Epidermal melanocyte (primary cell): ENCODE data around the gene LIPF.
A peak's percentile ranks its signal among the peaks of the same experiment; 100 is the strongest.
"Not testable (repeated sequence)": the region's sequence is repeated elsewhere in the genome, so short reads cannot be mapped to it uniquely, and the experiment has no call there.

ENCODE experiments used
- DNase-seq: peaks from one replicate; pipeline ENCODE4 v3.0.0; 2011; ENCODE audit warnings: low spot score; ENCODE audit not compliant: insufficient read length

The LIPF gene

DNA sequence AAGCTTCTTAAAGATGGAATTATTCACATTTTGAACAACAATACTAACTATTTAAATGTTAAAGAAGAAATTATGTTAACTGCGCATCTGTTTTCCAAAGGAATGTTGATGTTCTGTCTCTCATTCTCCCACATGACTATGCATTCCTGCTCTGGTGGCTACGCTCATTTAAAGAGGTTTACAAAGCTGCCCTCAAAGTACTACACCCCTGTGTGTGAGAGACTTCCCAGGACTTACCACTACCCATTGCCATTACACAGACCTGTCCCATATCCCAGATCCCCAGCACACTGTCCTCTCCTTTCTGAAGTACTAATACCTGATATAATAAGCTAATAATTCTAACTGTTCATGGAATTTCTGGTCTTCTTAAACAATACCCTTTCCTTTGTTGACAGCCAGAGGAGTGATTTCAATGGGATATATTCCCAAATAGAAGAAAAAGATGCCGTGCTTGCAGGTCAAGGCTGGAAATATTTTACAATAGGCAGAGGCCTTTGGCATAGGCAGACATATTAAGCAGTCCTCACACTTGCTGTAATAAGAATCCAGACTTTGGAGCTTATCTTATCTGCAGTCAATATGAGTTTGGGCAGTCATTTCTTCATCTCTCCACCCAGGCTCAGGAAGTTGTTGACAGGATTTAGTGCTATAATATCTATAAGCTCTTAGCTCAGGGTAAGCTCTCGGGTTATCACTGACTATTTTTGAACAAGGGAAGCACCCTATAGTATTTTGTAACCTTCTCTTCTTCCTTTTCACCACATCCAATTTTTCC is 12.2 kb downstream of the LIPF start:
- DNase-seq, result no peak

DNA sequence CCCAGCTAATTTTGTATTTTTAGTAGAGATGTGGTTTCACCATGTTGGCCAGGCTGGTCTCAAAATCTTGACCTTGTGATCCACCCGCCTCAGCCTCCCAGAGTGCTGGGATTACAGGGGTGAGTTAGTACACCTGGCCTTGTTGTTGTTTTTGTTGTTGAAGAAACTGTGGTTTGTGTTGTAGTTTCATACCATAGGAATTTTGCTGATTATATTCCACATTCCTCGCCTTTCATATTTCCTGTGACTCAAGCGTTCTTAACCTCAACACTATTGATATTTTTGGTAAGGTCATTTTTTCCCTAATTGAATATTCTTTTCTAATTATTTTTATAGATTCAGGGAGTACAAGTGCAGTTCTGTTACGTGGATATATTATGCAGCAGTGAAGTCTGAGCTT is 16.7 kb downstream of the LIPF start:
- no peak for DNase-seq

DNA sequence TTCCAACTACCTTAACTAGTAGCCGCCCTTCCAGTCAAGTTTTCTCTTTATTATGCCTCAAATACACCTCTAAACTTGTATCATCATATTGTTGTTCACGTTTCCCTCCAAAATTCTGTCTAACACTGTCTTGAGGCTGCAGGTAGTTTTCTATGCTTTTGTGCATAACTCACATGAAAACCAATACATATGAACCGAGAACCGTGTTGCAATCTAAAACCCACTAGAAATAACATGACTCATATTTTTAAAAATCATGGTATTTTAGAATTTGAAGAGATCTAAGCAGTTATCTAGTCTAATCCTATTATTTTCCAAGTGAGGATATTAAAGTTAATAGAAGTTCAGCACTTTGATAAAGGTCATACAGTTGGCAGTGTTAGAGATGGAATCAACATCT is 18.2 kb downstream of the LIPF start:
- no peak for DNase-seq

DNA sequence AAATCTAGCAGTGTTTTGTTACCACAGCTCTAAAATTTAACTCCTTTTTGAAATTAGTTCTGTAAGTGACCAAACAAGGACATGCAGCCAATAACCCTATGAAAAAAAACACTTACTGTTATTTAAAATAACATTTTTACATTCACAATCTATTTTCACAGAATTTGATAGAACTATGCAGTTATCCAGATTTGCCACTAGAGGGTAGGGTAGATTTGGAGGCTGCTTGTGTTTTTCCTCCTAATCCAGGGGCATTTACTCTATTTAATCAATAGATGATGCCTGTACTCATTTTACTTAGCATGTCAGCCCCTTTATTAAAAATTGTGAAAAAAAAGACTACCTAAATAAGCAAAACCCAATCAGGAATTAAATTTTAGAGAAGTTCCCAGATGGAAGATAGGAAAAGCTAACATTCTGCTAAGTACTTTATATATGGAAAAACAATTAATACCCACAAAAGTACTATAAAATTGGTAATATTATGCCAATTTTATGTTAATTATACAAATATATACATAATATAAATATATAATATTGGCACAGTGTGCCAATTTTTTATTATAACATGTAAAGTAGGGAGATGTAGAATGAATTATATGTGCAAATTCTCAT is 23.7 kb downstream of the LIPF start:
- DNase-seq, result peak; percentile 23

DNA sequence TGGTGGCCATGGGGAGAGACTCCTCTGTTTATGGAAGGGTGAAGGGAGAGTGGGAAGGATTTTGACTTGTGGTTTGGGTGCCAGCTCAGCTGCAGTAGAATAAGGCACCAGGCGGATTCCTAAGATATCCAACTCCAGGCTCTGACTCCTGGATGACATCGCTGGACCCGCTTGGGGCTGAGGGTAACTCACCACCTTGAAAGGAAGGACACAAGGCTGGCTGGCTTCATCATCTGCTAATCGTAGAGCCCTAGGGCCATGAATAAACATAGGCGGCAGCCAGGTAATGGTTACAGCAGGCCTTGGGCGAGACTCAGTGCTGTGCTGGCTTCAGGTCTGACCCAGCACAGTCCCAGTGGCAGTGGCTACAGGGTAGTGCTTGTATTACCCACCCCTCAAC is 25.1 kb downstream of the LIPF start:
- DNase-seq, result no peak

DNA sequence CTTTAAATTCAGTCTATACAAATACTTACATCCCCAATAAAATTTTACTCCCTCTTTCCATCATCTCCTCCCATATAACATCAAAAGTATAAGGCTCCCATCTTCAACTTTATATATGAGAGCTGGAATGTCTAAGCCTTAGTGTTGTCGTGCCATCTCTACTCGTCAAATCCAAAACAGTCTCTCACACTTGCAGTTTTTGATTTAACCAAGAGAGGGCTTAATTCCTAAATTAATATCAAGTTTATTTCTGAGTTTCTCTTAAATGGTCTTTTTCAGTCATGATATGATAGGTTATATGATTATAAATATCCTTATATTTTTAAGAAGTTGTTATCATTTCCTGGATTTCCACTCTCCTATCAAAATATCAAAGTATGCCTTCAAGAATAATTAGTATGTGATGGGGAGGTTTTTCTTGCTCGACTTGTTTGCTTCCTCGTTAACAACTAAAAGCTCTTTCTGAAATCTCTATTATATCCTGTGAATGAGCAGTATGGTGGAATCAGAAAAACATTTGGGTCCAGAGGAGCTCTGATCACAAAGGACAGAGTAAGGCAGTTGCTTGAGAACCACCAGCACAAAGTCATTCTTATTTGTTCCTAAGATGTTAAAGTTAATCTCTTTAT is 29.3 kb downstream of the LIPF start:
- no peak for DNase-seq

DNA sequence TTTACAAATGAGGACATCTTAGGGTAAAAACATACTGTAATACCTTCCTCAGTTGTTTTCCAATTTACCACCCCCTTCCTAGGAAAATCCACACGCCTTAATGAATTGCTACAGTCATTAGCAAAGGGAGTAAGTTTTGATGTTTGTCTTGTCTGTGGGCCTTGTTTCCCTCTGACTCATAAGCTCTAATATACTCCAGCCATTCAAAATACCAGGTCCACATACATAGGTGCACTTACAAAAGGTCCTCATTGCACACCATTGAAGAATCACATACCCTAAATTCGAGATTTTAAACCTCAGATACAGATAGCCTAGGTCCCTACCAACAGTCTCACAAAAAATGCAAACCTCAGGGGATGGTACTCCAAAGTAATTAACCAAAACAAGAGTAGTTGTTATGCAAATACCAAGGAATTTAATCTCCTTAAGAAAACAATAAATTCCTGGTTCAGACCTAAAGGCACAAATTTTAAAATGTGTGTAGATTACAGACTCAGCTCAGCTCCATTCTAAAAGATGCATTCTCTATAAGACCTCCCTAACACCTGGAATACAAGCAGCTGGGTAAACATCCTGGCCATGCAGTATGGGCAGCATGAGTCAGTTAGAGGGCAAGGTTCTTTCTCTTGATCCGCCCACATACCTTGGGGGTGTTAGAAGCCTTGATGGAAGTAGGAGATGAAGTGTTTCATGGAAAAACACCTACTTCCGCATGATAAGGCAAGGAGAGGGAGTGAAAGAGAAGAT is 38.8 kb downstream of the LIPF start:
- no peak for DNase-seq

DNA sequence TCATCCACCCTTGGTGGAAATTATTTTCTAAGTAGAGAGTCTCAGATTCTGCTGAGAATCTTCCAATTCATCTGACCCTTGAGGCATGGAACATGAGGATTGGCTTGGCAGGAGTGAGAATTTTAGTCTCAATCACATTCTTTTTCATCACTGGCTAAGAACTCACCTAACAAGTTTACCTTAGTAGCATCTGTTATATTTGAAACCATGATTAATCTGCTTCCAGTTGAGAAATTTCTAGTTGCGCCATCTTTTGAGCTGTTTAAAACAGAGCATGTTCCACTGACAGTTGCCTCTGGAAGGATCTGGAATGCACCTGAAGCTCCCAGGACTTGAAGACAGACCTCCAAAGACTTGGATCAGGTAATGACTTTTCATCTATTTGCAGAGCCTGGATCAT is 41.7 kb downstream of the LIPF start, which contains the start of gene LIPK:
LIPK (plus strand) TSS at position 292 of the 400 bp plus-strand sequence. CDS start 18,295 bp downstream, outside the sequence.
- DNase-seq, result no peak

DNA sequence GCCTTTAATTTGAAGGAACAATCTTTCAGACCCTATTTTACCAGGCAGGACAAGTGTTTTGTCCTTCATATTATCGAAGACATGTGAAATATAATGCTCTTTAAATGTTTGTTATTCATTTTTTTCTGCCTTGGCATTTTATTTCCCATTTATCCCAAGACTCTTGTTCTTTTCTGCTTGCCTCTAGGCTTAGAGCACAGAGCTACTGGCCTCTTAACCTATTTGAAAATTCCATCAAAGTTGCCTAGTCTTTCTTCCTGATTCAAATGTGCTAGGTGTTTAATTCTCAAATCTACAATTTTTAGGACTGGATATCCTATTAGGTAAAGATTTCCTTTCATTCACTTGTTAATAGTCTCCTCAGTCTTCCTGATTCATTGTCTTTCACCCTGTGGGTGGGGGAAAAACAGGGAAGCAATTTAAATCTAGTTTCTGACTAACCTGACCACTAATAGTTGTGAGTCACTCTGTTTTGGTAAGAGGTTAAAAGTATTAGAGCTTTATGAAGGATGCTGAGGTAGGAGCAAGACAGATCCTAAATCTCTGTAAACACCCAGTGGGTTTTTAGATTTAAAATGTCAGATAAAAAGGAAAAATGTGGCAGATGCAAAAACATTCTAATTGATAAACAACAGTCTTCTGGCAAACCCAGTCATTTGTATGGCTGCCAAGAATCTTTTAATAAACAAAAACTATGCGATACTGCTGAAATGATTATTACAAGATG is 43.4 kb downstream of the LIPF start:
- no peak for DNase-seq

DNA sequence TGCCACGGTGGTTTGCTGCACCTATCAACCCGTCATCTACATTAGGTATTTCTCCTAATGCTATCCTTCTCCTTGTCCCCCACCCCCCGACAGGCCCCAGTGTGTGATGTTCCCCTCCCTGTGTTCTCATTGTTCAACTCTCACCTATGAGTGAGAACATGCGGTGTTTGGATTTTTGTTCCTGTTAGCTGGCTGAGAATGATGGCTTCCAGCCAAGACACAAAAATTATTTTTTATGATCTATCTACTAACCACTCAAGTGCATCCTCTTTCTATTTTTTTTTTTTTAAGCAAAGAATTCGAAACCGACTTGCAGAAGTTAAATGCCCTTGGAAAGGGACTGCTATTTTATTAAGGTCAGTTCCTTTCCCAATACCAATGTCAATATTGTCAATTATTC is 45.1 kb downstream of the LIPF start:
- not testable (repeated sequence) for DNase-seq

DNA sequence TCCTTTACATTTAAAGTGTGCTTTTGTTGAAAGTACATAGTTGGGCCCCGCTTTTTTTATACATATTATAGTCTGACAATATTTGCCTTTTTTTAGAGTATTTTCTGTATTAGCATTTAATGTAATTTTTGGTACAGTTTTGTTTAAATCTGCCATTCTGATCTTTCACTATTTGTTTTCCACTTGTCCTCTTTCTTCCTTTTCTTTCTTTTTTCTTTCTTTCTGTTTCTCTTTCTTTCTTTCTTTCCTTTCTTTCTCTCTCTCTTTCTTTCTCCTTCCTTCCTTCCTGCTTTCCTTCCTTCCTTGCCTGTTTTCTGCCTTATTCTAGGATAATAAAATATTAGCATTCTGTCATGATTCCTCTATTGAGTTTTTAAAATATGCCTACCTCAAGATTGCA is 51.3 kb downstream of the LIPF start:
- no peak for DNase-seq

DNA sequence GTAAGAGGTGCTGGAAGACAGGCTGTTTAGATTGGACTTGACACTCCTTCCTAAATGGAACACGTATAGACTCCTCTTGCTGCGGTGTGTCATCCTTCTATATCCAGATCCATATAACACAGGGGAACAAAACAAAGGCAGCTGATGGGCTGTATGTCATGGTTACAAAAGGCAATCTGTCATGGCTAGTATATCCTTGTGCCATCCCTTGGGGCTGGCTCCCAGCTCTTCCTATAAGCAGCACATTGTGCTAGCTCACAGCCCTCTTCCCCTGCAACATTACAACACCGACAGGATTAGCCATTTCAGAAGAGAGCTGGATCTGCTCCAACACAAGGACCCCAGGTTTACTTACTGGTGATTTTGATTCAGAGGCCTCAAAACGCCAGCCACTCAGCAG is 57.1 kb downstream of the LIPF start:
- DNase-seq, result no peak

DNA sequence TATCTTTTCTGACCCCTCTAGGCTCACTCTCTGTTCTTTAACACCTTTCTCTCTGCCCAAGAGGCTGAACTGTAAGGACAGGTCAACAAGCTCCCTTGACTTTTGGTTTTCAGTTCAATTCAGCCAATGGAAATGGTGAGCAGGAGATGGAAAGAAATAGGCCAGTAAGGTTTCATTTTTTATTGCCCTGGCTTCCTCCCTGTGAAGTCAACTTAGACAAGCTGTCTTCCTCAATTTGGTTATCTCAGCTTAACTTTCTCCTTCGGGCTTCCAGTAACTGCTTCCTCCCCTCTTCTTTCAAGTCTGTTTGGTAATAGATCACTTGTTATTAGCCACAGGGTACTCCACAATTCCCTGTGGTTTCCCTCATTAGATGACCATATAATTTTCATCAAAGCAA is 61.6 kb downstream of the LIPF start:
- DNase-seq, result no peak

DNA sequence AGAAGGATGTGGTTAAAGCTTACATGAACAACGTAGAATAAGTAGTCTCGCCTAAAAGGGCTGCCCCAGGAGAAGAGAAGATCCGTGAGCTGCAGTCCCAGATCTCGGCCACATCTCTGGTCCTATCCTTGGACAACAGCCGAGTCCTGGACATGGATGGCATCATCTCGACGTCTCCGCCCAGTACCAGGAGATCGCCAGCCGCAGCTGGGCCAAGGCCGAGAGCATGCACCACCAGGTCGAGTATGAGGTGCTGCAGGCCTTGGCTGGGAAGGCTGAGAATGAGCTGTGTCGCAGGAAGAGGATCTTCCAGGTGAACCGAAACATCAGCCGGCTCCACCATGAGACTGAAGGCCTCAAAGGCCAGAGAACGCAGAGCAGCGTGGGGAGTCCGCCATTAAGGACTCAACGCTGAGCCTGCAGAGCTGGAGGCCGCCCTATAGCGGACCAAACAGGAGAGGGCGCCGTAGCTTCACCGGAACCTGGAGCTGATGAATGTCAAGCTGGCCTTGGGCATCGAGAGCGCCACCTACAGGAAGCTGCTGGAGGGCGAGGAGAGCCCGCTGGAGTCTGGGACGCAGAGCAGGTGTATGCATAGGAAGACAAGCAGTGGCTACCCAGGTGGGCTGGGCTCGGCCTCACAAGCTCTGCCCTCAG is 64.0 kb downstream of the LIPF start:
- DNase-seq, result no peak
